Activated naive CD8-positive, alpha-beta T cell (primary cell): ENCODE measurements around the gene LYPLAL1.
"Not testable (repeated sequence)": the region's sequence is repeated elsewhere in the genome, so short reads cannot be mapped to it uniquely, and the experiment has no call there.

ENCODE experiments used
- H3K27ac Mint-ChIP-seq: one replicate; pipeline ENCODE4 v1.8.0; 2021; ENCODE audit warnings: mixed read lengths
- H3K27me3 Mint-ChIP-seq: one replicate; pipeline ENCODE4 v1.8.0; 2021; ENCODE audit warnings: mixed read lengths
- H3K36me3 Mint-ChIP-seq: one replicate; pipeline ENCODE4 v1.8.0; 2021; ENCODE audit warnings: mixed read lengths
- H3K4me1 Mint-ChIP-seq: one replicate; pipeline ENCODE4 v1.8.0; 2021; ENCODE audit warnings: low read depth, mixed read lengths
- H3K4me3 Mint-ChIP-seq: one replicate; pipeline ENCODE4 v1.8.0; 2021; ENCODE audit warnings: mild to moderate bottlenecking, mixed read lengths
- H3K9me3 Mint-ChIP-seq: one replicate; pipeline ENCODE4 v1.8.0; 2021; ENCODE audit warnings: low read depth, mixed read lengths

LYPLAL1 gene

GRCh38 chr1:219177940-219178339, 4.3 kb downstream of the LYPLAL1 start:
- H3K4me1 Mint-ChIP-seq = peaks cover 61% of the 10 kb centered on the region
- H3K4me3 Mint-ChIP-seq = no peak overlapping the region
- no peaks in the 10 kb centered on the region for H3K9me3 Mint-ChIP-seq
- peaks cover 17% of the 10 kb centered on the region for H3K36me3 Mint-ChIP-seq
- no peaks in the 10 kb centered on the region for H3K27me3 Mint-ChIP-seq
- H3K27ac Mint-ChIP-seq = no peak overlapping the region

GRCh38 chr1:219179293-219179692, 5.6 kb downstream of the LYPLAL1 start:
- H3K27ac Mint-ChIP-seq = no peak overlapping the region
- H3K9me3 Mint-ChIP-seq = no peaks in the 10 kb centered on the region
- H3K36me3 Mint-ChIP-seq = peaks cover 21% of the 10 kb centered on the region
- H3K27me3 Mint-ChIP-seq = no peaks in the 10 kb centered on the region
- H3K4me1 Mint-ChIP-seq = peaks cover 65% of the 10 kb centered on the region
- H3K4me3 Mint-ChIP-seq = no peak overlapping the region

- Mint-ChIP-seq H3K36me3 (peaks cover 15% of the 10 kb centered on the region), H3K27ac (no peak overlapping the region), H3K27me3 (no peaks in the 10 kb centered on the region), H3K9me3 (no peaks in the 10 kb centered on the region), H3K4me1 (peaks cover 59% of the 10 kb centered on the region), H3K4me3 (peak overlapping the region; percentile 56)
Observed at GRCh38 chr1:219184337-219184736, 10.7 kb downstream of the LYPLAL1 start.

- Mint-ChIP-seq H3K9me3 (no peaks in the 10 kb centered on the region), H3K4me3 (no peak overlapping the region), H3K27me3 (no peaks in the 10 kb centered on the region), H3K36me3 (peaks cover 17% of the 10 kb centered on the region), H3K4me1 (peaks cover 64% of the 10 kb centered on the region), H3K27ac (no peak overlapping the region)
Observed at GRCh38 chr1:219185486-219186117, 11.9 kb downstream of the LYPLAL1 start.

GRCh38 chr1:219188331-219188803, 14.7 kb downstream of the LYPLAL1 start:
- H3K36me3 Mint-ChIP-seq = peaks cover 21% of the 10 kb centered on the region
- no peak overlapping the region for H3K4me3 Mint-ChIP-seq
- no peak overlapping the region for H3K27ac Mint-ChIP-seq
- peaks cover 56% of the 10 kb centered on the region for H3K4me1 Mint-ChIP-seq
- H3K9me3 Mint-ChIP-seq = no peaks in the 10 kb centered on the region
- no peaks in the 10 kb centered on the region for H3K27me3 Mint-ChIP-seq

- peaks cover 47% of the 10 kb centered on the region for H3K4me1 Mint-ChIP-seq
- peak overlapping the region; percentile 58 for H3K27ac Mint-ChIP-seq
- peaks cover 22% of the 10 kb centered on the region for H3K36me3 Mint-ChIP-seq
- no peaks in the 10 kb centered on the region for H3K27me3 Mint-ChIP-seq
- no peaks in the 10 kb centered on the region for H3K9me3 Mint-ChIP-seq
- H3K4me3 Mint-ChIP-seq = peak overlapping the region; percentile 24
Observed at GRCh38 chr1:219189021-219189824, 15.5 kb downstream of the LYPLAL1 start.

GRCh38 chr1:219189952-219190351, 16.3 kb downstream of the LYPLAL1 start:
- H3K27ac Mint-ChIP-seq = no peak overlapping the region
- peaks cover 27% of the 10 kb centered on the region for H3K36me3 Mint-ChIP-seq
- H3K9me3 Mint-ChIP-seq = no peaks in the 10 kb centered on the region
- no peak overlapping the region for H3K4me3 Mint-ChIP-seq
- no peaks in the 10 kb centered on the region for H3K27me3 Mint-ChIP-seq
- peaks cover 40% of the 10 kb centered on the region for H3K4me1 Mint-ChIP-seq

GRCh38 chr1:219190605-219191004, 16.9 kb downstream of the LYPLAL1 start:
- Mint-ChIP-seq H3K9me3 (no peaks in the 10 kb centered on the region), H3K27ac (no peak overlapping the region), H3K4me3 (no peak overlapping the region), H3K36me3 (peaks cover 28% of the 10 kb centered on the region), H3K27me3 (no peaks in the 10 kb centered on the region), H3K4me1 (peaks cover 38% of the 10 kb centered on the region)

- H3K9me3 Mint-ChIP-seq, H3K4me1 Mint-ChIP-seq, H3K27me3 Mint-ChIP-seq, H3K4me3 Mint-ChIP-seq, H3K27ac Mint-ChIP-seq: not testable (repeated sequence)
- peaks cover 38% of the 10 kb centered on the region for H3K36me3 Mint-ChIP-seq
Observed at GRCh38 chr1:219195833-219196232, 22.2 kb downstream of the LYPLAL1 start.

GRCh38 chr1:219201656-219202055, 28.0 kb downstream of the LYPLAL1 start:
- H3K9me3 Mint-ChIP-seq = no peaks in the 10 kb centered on the region
- peaks cover 8% of the 10 kb centered on the region for H3K36me3 Mint-ChIP-seq
- H3K27me3 Mint-ChIP-seq = no peaks in the 10 kb centered on the region
- no peak overlapping the region for H3K27ac Mint-ChIP-seq
- H3K4me1 Mint-ChIP-seq = no peaks in the 10 kb centered on the region
- no peak overlapping the region for H3K4me3 Mint-ChIP-seq

GRCh38 chr1:219202567-219202966, 28.9 kb downstream of the LYPLAL1 start:
- H3K36me3 Mint-ChIP-seq = peaks cover 6% of the 10 kb centered on the region
- H3K9me3 Mint-ChIP-seq = no peaks in the 10 kb centered on the region
- no peak overlapping the region for H3K4me3 Mint-ChIP-seq
- H3K4me1 Mint-ChIP-seq = no peaks in the 10 kb centered on the region
- no peak overlapping the region for H3K27ac Mint-ChIP-seq
- no peaks in the 10 kb centered on the region for H3K27me3 Mint-ChIP-seq

GRCh38 chr1:219206350-219206749, 32.7 kb downstream of the LYPLAL1 start:
- Mint-ChIP-seq H3K9me3 (no peaks in the 10 kb centered on the region), H3K36me3 (peaks cover 3% of the 10 kb centered on the region), H3K27ac (no peak overlapping the region), H3K4me1 (no peaks in the 10 kb centered on the region), H3K4me3 (no peak overlapping the region), H3K27me3 (no peaks in the 10 kb centered on the region)

GRCh38 chr1:219209578-219209977, 35.9 kb downstream of the LYPLAL1 start:
- Mint-ChIP-seq H3K4me3 (no peak overlapping the region), H3K27me3 (no peaks in the 10 kb centered on the region), H3K9me3 (no peaks in the 10 kb centered on the region), H3K27ac (no peak overlapping the region), H3K36me3 (peaks cover 13% of the 10 kb centered on the region), H3K4me1 (no peaks in the 10 kb centered on the region)

- Mint-ChIP-seq H3K27me3 (no peaks in the 10 kb centered on the region), H3K9me3 (no peaks in the 10 kb centered on the region), H3K4me3 (no peak overlapping the region), H3K27ac (no peak overlapping the region), H3K4me1 (no peaks in the 10 kb centered on the region), H3K36me3 (peaks cover 15% of the 10 kb centered on the region)
Observed at GRCh38 chr1:219210067-219210466, 36.4 kb downstream of the LYPLAL1 start.

GRCh38 chr1:219215477-219215876, 41.8 kb downstream of the LYPLAL1 start:
- H3K36me3 Mint-ChIP-seq = peaks cover 38% of the 10 kb centered on the region
- H3K27ac Mint-ChIP-seq = no peak overlapping the region
- H3K27me3 Mint-ChIP-seq = no peaks in the 10 kb centered on the region
- no peak overlapping the region for H3K4me3 Mint-ChIP-seq
- H3K9me3 Mint-ChIP-seq = no peaks in the 10 kb centered on the region
- H3K4me1 Mint-ChIP-seq = no peaks in the 10 kb centered on the region
